Superior temporal gyrus (tissue), 1 donor: ENCODE data around the gene HAUS7.

Experiments used
- DNase-seq: peaks from one replicate; pipeline ENCODE4 v3.0.0-alpha.2; 2016; ENCODE audit errors: extremely low spot score

Gene HAUS7

DNA sequence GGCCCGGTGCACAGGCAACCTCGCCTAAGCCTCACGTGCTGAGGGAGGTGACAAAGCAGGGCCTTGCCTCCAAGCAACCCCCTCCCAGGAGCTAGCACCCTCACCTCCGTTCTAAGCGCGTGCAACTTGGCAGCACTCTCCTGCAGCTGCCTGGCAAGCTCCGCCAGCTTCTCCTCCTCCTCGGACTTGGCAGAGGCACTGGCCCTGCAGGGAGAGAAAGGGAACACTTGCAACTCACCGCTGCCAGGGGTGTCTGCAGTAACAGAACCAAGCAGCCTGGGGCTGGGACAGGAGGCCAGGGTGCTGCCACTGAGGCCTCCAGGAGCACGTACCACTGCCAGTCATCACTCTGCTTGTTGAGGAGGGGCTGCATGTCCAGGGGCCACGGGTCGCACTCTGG is 14.2 kb downstream of the HAUS7 start:
- peak; percentile 32 for DNase-seq

- no peak for DNase-seq
These were observed 14.8 kb downstream of the HAUS7 start for GRCh38 chrX:153455571-153455970.

DNA sequence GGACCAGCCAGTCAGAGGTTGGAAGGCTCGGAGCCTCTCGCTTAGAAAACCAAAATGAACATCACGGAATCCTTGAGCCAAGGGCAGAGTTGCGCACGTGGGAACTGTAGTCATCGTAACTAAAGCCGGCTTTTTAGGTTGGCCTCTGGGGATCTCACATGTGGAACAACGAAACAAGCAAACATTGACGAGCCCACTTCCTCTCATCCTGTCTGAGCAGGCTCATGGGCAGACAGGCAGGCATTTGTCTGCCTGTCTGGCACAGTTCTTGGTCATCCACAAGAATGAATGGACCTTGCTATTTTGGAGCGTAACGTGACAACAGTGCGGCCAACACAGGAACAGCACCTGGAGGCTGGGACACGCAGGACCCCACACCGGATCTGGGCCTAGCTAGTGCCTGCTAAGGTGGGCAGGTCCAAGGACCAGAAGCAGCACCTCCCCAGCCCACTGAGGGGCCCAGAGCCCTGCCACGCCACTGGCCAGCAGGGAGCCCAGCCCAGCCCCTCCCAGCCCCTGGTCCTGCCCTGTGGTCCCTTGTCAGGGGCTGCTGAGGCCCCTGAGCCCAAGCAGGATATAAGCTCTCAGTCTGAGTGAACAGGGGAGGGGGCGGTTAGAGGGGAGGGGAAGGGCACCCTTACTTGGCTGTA is 15.3 kb downstream of the HAUS7 start:
- no peak for DNase-seq

DNA sequence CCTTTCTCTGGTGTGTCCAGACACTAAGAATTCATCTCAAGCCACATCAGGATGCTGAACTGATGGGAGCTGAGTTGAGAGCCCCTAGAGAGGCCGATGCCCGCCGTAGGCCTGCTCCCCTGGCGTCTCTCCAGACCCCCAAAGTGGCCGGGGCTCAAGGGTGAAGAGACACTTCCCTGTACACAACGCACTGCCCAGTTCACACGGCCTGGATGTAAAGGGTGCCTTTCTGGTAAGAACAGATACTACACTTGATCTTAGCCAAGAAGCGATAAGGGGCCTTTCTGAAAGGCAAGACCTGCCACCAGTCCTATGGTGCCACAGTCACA is 19.5 kb downstream of the HAUS7 start:
- DNase-seq = no peak

DNA sequence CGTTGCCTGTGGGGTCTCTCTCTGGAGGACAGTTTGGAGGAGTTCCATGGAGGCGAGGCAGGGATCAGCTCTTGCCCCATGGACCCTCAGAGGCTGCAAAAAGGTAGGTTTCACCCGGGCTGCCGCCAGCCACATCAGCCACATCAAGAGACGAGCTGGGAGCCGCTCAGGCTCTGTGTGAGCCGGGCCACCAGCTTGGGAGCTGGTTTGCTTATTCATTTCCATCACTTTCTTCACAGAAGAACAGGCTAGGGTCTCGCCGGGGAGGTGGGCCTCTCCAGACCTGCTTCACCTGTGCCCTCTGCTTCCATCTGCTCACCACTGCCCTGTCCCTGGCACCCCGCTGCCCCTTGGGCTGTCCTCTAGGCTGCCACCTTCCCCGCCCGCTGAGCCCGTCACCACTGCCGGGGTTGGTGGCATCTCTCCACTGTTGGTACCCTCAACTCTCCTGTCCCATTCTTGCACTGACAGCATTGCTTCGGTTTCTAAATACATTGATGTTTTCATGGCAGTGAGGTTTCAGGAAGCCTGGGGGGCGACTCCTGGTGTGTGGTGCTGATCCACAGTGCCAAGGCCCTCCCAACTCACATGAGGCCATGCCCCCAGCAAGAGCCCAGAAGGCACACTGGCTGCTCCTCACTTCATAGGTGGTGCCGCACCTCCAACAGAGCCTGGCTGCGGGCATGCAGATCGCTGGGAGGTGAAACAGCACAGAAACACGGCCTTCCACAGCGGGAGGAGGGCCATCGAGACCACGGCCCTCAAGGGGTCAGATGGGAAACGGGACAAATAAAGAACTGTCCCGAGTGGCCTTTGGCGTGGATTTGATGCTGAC is 20.0 kb downstream of the HAUS7 start:
- DNase-seq = no peak

GRCh38 chrX:153449368-153450113 is 20.8 kb downstream of the HAUS7 start:
- no peak for DNase-seq

- DNase-seq = no peak
These were observed 21.6 kb downstream of the HAUS7 start for GRCh38 chrX:153448556-153449367.

DNA sequence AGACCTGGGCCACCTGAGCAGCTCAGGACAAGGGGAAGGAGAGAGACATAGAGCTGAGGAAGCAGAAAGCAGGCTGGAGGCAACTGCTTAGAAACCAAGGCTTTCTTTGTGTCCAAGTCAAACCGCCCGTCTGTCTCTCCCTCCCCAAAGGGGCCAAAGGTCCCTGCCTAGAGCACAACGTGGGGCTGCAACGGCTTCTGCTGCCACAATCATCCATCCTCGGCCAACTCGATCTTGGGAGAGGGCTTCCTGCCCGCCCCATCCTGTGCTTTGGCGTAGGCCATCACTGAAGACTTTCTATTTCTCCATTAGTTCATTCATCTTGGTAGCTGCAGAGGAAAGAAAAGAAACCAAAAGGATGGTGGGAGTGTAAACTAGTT is 22.8 kb downstream of the HAUS7 start:
- no peak for DNase-seq

- DNase-seq = no peak
These were observed 23.3 kb downstream of the HAUS7 start for GRCh38 chrX:153446950-153447580.

DNA sequence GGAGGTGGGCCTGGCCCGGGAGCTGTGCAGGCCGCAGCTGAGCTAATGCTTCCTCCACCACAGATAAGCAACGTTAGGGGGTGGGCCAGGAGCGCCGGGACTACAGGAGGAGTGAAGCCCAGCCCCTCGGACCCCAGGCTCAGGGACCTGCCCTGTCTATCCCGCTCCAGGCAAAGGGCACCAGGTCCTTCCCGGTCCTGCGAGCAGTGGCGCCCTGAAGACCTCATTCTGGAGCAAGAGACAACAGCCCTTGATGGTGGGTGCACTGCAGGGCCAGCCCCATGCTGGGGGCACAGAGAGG is 23.8 kb downstream of the HAUS7 start:
- no peak for DNase-seq

- no peak for DNase-seq
These were observed 24.3 kb downstream of the HAUS7 start, which contains the start of gene TREX2 for GRCh38 chrX:153445856-153446635. Gene TREX2, minus strand, starts transcription at chrX:153446056. Its CDS starts 626 bp downstream, at chrX:153445430.

GRCh38 chrX:153445106-153445855 is 25.1 kb downstream of the HAUS7 start:
- no peak for DNase-seq

DNA sequence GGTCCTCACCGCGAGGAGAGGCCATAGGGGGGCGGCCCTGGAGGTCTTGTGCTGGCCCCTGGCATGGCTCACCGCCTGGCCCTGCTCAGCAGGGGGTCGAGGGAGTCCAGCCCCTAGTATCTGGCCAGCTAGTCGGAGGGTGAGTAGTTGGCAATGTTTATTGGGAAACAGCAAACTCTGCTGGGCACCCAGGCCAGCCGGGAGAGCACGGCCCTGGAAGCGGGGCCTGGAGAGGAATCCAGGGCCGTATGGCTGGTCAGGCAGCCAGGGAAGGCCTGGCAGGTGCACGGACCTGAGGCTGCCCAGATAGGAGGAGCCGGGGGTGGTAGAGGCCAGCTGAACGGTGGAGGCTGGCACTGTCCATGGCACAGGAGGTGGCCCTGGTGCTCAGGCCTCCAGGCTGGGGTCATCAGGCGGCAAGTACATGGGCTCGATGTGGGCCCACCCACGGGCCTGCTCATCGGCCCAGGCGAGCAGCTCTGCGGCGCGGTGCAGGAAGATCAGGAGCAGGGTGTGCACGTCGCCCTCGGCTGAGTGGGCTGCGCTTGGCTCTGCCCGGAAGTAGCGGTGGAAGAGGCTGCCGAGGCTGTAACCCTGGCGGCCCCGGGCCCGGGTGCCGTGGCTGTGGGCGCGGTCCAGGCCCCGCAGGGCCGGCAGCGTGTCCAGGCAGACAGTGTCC is 25.9 kb downstream of the HAUS7 start:
- DNase-seq = no peak

GRCh38 chrX:153443476-153444332 is 26.7 kb downstream of the HAUS7 start:
- DNase-seq = no peak

DNA sequence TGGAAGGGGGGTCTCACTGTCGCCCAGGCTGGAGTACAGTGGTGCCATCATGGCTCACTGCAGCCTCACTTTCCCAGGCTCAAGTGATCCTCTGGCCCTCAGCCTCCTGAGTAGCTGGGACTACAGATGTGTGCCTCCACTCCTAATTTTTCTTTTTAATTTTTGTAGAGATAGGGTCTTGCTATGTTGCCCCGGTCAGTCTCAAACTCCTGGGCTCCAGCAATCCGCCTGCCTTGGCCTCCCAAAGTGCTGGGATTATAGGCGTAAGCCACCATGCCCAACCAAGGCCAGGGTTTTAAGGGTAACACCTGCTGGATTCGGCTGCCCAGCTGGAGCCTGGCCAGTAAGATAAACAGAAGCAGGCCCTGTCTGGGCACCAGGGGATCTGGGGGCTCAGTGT is 27.9 kb downstream of the HAUS7 start:
- no peak for DNase-seq

DNA sequence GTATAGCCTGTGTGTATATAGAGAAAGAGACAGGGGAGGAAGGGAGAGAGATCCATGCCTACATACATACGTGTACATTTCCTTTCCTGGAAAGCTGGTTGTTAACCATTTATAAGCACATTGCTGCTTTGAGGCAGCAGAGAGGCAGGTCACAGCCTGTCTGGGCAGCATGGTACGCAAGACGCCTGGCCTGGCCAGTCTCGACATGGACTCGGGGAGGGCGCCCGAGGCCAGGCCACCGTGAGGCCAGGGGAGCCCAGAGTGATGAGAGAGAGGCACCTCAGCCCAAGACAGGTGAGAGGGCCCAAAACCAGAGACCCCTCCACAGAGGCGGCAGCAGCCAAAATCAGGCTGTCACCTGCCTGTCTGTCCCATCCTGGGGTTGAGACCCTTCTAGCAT is 28.4 kb downstream of the HAUS7 start:
- DNase-seq = no peak

DNA sequence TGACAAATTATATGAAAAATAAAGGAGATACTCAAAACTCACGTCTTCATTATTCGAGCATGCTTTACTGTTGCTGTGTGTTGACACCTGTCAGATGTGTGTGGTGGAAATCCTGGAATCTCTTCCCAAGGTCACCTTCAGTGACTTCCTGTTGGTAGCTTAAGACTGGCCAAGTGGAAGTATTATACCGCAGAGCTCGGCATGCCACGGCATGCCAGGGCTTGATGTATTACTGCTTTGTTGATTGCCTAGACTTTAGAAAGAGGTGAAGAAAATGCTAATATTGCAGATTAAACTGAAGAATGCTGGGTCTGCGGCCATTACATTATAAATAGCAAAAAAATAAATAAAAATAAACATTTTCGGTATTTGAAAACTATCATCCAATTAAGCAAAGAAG is 29.1 kb downstream of the HAUS7 start:
- no peak for DNase-seq

DNA sequence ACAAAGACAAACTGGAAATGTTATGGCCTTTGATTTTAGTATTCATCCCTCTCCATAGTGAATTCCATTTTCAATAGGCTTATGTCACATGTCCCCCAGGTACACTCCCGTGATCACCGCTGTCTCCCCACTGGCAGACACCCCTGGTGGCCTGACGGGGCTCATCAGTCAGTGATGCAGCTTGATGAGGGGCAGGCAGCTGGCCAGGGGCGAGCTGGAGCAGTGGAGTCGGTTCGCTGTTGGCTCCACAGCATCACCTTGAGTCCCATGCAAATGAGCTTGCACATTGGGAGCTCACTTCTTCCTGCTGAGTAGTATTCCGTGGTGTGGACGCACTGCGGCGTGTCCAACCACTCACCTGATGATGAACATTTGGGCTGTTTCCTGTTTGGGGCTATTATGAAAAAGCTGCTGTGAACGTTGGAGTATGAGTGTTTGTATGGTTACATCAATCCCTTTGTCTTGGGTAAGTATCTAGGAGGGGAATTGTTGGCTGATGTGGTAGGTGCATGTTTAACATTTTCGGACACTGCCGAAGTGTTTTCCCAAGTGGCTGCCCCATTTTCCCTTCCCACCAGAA is 29.7 kb downstream of the HAUS7 start:
- DNase-seq = no peak
